ENCODE results near the gene SLC12A3.

Gene SLC12A3, protein sequence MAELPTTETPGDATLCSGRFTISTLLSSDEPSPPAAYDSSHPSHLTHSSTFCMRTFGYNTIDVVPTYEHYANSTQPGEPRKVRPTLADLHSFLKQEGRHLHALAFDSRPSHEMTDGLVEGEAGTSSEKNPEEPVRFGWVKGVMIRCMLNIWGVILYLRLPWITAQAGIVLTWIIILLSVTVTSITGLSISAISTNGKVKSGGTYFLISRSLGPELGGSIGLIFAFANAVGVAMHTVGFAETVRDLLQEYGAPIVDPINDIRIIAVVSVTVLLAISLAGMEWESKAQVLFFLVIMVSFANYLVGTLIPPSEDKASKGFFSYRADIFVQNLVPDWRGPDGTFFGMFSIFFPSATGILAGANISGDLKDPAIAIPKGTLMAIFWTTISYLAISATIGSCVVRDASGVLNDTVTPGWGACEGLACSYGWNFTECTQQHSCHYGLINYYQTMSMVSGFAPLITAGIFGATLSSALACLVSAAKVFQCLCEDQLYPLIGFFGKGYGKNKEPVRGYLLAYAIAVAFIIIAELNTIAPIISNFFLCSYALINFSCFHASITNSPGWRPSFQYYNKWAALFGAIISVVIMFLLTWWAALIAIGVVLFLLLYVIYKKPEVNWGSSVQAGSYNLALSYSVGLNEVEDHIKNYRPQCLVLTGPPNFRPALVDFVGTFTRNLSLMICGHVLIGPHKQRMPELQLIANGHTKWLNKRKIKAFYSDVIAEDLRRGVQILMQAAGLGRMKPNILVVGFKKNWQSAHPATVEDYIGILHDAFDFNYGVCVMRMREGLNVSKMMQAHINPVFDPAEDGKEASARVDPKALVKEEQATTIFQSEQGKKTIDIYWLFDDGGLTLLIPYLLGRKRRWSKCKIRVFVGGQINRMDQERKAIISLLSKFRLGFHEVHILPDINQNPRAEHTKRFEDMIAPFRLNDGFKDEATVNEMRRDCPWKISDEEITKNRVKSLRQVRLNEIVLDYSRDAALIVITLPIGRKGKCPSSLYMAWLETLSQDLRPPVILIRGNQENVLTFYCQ

DNA sequence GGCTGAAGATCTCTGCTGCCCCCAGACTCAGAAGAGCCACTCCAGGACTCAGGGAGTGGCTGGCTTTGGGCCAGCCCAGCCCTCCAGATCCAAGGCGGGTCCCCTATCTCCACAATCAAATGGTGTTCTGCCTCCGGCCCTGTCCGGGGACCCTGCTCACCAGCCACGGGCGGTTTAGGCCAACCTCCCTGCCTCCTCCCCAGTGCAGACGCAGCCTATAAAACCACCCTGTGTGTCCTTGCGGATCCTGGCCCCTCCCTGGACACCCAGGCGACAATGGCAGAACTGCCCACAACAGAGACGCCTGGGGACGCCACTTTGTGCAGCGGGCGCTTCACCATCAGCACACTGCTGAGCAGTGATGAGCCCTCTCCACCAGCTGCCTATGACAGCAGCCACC lies at the start of gene SLC12A3:
Gene SLC12A3, plus strand, starts transcription at position 248 of the 400 bp plus-strand sequence. Its CDS starts 29 bp downstream, at position 277.
- no peak for DNase-seq

GRCh38 chr16:56815721-56816120 lies 49.3 kb upstream of the SLC12A3 start:
- DNase-seq = no peak

DNA sequence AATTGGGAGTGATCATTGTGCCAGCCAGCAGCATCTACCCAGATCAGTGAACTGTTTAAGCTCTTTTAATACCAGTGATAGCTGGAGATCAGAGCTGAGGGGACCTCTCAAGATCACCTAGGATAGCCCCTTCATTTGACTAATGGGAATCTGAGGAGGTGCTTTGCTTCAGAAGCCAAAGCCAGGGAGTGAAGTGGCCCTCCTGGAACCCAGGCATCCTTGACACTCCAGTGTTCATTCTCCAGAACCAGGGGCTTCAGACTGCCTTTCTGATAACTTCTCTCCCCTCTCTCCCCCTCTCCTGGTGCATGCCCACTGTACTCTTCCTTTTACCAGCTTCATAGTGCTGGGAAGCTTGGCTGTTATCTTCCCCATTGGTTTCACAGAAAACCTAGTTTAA lies 48.0 kb upstream of the SLC12A3 start:
- no peak for DNase-seq

DNA sequence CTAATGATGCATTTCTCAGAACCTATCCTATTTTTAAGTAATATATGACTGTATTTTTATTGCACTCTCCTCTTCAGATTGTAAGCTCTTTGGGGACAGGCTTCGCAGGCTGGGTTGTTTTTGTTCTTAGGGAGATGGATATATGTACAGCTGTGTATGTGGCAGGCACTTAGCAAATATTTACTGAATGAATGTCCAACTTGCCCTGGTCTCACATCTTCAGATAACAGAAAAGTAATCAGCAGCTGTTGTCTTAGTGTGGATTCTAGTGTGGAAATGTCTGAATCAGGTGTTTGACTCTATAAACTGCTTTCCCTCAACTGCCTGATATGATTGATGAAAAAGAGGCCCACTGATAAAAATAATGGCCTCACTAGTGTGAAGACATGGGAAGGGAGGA lies 47.1 kb upstream of the SLC12A3 start:
- no peak for DNase-seq

DNA sequence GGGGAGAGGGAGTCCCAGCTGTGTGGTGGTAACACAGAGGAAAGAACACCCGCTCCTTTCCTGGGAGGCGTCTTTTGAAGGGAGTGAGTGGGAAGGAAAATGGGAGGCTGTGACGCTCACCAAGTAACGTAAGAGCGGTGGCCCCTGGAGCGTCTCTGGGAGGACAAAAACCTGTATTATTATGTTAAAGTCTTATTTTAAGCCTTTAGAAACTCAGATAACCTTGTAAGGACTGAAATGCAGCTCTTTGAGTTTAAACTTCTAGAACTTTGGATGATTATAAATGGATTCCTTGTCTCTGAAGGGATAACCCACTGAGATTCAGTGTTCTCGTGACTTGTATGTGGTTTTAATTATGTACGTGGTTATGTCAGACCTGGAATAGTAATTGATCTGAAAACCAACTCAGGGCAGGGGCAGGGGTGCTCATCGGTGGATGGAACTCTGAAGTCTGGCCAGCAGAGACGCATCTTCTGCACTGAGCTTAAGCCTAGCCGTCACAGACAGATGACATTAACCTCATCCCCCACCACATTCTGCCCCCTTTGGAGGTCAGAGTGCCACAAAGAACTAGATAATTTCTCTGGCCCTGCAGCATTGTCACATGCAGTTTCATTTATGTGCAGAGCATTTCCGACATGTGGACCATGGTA lies 41.8 kb upstream of the SLC12A3 start:
- no peak for DNase-seq

DNA sequence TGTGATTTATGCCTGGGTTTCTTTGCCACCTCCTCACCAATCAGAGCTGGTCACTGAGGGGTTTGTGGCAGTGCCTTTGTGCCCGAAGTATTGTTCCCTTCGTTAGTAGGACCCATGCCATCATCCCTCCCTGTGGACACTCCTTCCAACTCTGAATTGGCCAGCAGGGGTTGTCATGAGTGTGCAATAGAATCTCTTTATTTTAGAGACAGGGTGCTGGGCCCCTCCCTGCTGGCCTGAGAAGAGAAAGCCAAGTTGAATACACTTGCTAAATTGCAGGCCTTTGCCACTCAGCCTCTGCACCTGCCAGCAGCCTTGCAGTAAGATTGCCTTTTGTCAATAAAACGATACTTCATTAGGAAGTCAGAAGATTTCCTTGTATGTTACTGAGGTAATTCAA lies 40.7 kb upstream of the SLC12A3 start:
- no peak for DNase-seq

DNA sequence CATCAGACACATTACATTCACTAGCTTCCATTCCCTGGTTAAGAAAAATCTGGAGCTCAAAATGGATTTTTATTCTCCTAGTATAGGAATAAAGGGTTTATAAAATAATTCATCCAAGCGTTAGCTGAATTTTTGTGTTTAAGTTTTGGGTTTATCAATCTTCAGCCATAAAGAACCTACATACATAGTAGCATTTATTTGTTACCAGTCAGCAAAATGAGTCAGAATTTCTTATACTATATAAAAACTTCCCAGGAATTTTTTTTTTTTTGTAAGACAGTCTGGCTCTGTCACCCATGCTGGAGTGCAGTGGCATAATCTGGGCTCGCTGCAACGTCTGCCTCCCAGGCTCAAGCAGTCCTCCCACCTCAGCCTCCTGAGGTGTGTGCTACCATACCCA lies 40.2 kb upstream of the SLC12A3 start:
- no peak for DNase-seq

DNA sequence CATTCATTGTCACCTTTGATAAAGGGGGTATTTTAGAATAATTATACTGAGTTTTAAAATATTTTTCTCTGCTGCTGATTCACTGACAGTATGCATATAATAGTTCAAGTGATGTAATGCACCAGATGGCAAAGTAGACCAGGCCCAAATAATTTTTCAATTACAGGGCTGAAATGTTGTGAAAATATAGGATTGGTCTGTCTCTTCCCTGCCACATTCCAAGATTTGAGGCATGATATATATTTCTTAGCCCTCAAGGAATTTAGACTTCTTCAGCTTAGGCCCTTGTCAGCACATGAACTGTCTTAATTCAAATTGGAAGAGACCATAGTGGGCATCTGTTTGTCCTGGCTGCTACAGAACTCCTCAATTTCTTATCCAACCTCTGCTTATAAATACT lies 39.2 kb upstream of the SLC12A3 start:
- DNase-seq = no peak

- DNase-seq = no peak
Measured at GRCh38 chr16:56828647-56829046, 36.4 kb upstream of the SLC12A3 start.

GRCh38 chr16:56830669-56831068 lies 34.3 kb upstream of the SLC12A3 start:
- no peak for DNase-seq

DNA sequence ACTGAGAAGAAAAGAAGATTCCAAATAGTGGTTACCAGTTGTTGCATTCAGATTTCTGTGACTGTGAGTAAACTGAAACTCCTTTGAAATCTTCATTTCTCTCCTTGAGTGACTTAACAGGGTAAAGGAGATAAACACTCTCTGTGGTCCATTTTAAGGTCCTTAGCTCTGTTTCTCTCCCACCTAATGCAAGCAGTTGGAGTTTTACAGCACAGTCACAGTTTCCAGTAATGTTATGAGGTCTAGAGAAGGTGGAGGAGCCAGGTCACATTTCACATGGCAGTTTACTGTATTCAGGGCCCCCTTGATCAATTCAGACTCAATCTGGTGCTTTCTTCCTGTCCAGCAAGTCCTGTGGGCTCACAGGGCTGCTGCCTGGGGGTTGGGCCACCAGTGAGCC lies 32.2 kb upstream of the SLC12A3 start:
- no peak for DNase-seq

GRCh38 chr16:56833243-56833970 lies 31.6 kb upstream of the SLC12A3 start:
- DNase-seq = no peak

GRCh38 chr16:56835320-56835719 lies 29.7 kb upstream of the SLC12A3 start:
- no peak for DNase-seq

- DNase-seq = no peak
Measured at GRCh38 chr16:56836410-56837230, 28.4 kb upstream of the SLC12A3 start.

GRCh38 chr16:56838622-56839337 lies 26.2 kb upstream of the SLC12A3 start:
- DNase-seq = no peak

GRCh38 chr16:56841233-56841632 lies 23.8 kb upstream of the SLC12A3 start:
- no peak for DNase-seq

DNA sequence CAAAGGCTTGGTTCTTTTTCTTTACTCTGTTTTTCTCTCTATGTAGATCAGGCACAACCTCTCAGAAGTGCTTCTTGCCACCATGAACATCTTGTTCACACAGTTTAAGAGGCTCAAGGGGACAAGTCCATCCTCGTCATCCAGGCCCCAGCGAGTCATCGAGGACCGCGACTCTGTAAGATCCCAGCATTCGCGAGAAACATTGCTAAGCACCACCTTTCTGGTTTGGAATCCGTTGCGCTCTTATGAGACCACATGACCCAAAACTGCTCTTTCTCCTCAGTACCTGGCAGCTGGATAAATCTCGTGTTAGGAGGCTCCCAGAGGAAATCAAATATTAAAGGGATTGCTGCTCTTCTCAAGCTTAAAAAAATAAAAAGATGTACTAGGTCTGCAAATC lies 23.3 kb upstream of the SLC12A3 start:
- DNase-seq = no peak

- no peak for DNase-seq
Measured at GRCh38 chr16:56842133-56842532, 22.9 kb upstream of the SLC12A3 start.

DNA sequence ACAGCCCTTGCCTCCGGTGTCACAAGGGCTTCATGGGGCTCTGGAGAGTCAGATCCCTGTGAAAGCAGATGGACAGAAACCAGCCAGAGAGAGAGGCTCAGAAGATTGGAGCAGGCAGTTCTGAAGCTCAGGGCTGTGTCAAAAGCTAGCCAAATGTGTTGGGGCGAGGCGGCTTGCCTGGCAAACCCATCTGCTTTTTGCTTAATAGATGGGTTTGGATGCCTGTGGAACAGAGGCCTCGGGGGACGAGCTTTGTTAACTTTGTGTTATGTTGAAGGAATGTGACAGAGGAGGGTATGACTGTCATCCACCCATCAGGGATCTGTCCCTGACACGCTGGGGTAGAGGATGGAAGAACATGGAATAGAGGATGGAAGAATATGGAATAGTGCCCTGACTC lies 21.0 kb upstream of the SLC12A3 start:
- DNase-seq = no peak

DNA sequence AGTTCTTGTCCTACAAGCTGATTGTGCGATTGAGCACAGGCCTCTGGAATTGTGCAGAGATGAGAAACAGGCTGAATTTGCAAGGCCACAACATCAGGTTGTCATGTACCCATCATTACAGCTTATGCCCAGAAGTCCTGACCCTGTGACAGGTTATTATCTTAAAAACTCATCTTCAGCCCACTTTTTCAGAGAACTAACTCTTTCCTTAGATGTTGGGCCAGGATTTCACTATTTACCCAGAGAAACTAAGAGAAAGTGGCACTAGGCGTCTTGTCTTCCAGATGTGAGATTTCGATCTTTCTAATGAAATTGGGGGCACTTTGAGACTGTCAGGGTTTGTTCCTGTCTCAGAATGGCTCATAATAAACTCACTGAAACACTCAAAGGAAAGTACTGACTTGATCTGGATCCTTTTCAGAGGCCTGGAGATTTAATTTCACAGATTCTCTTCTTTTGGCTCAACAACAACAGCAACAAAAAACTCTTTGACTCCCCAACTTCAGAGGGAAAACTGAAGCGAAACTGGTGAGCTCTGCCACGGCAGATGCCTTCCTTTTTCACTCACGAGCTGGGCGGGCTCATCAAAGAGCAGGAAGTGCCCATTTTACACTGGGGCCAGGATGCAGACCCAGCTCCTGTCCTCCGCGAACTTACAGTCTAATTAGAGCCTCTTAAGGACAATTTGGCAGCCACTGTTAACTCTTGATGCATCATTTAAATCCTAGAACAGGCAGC lies 17.7 kb upstream of the SLC12A3 start:
- no peak for DNase-seq
